Liver (tissue), 3 donors: ENCODE measurements around the gene CUX1.
"Not testable (repeated sequence)": the region's sequence is repeated elsewhere in the genome, so short reads cannot be mapped to it uniquely, and the experiment has no call there.

Source experiments
- GABPA ChIP-seq, 2 donors: IDR thresholded peaks in 1 of 2; conservative IDR thresholded peaks in 1 of 2; 2 replicates each; pipeline ENCODE4 v1.6.1; 2016; ENCODE audit warnings: antibody characterized with exemption in 2 of 2, mild to moderate bottlenecking in 1 of 2, moderate library complexity in 1 of 2
- TAF1 ChIP-seq: conservative IDR thresholded peaks from 2 replicates; pipeline ENCODE4 v1.6.1; 2016; ENCODE audit warnings: antibody characterized with exemption, mild to moderate bottlenecking
- ZBTB33 ChIP-seq: IDR thresholded peaks from 2 replicates; pipeline ENCODE4 v1.6.1; 2016; ENCODE audit warnings: antibody characterized with exemption
- TF ChIP-seq, protein P1 (sequence below): IDR thresholded peaks from 2 replicates; pipeline ENCODE4 v1.6.1; 2016; ENCODE audit warnings: antibody characterized with exemption
- TF ChIP-seq, protein P2 (sequence below): fragments of 150-350 bp; IDR thresholded peaks from 2 replicates; pipeline ENCODE4 v1.5.1; 2017; ENCODE audit warnings: improper control_type of control experiment, low read depth, low read length; ENCODE audit not compliant: missing input control
- donor health status: healthy.
- donor health status: healthy.

DNA sequence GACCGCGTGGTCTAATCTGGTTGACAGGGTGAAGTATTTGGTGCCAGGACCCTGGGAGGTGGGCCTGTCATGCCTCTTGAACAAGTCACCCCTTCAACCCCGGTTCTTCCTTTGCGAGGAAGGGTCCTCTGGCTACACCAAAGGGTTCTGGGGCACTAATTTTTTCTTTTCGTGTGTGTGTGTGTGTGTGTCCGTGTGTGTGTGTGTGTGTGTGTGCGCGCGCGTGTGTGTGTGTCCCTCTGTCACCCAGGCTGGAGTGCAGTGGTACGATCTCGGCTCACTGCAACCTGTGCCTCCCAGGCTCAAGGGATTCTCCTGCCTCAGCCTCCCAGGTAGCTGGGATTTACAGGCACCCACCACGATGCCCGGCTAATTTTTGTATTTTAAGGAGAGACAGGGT is 483.9 kb downstream of the CUX1 start:
- TF ChIP-seq, protein P1, sequence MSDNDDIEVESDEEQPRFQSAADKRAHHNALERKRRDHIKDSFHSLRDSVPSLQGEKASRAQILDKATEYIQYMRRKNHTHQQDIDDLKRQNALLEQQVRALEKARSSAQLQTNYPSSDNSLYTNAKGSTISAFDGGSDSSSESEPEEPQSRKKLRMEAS, result not testable (repeated sequence)
- TF ChIP-seq, protein P2, sequence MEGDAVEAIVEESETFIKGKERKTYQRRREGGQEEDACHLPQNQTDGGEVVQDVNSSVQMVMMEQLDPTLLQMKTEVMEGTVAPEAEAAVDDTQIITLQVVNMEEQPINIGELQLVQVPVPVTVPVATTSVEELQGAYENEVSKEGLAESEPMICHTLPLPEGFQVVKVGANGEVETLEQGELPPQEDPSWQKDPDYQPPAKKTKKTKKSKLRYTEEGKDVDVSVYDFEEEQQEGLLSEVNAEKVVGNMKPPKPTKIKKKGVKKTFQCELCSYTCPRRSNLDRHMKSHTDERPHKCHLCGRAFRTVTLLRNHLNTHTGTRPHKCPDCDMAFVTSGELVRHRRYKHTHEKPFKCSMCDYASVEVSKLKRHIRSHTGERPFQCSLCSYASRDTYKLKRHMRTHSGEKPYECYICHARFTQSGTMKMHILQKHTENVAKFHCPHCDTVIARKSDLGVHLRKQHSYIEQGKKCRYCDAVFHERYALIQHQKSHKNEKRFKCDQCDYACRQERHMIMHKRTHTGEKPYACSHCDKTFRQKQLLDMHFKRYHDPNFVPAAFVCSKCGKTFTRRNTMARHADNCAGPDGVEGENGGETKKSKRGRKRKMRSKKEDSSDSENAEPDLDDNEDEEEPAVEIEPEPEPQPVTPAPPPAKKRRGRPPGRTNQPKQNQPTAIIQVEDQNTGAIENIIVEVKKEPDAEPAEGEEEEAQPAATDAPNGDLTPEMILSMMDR, result not testable (repeated sequence)
- not testable (repeated sequence) for TF ChIP-seq TAF1; ZBTB33; GABPA (IDR thresholded peaks at IDR 0.05 in 1 of 2, conservative IDR thresholded peaks at IDR 0.05 in 1 of 2)
